GM21723 (cell line): Measurements from ENCODE around the gene SCAPER.
A peak's percentile ranks its signal among the peaks of the same experiment; 100 is the strongest.
"Not testable (repeated sequence)": the region's sequence is repeated elsewhere in the genome, so short reads cannot be mapped to it uniquely, and the experiment has no call there.

ENCODE experiments used
- ATAC-seq: cut with Tn5 transposase; IDR thresholded peaks from one replicate; pipeline ENCODE4 v1.9.1; 2021; ENCODE audit warnings: mild to moderate bottlenecking, moderate library complexity; ENCODE audit not compliant: unreplicated experiment

The SCAPER gene

GRCh38 chr15:76577879-76578512 is 327.1 kb downstream of the SCAPER start:
- ATAC-seq, result no peak

- no peak for ATAC-seq
Observed at GRCh38 chr15:76576523-76577279, 328.4 kb downstream of the SCAPER start.

GRCh38 chr15:76575679-76576078 is 329.5 kb downstream of the SCAPER start:
- peak; percentile 19 for ATAC-seq

GRCh38 chr15:76575274-76575673 is 329.9 kb downstream of the SCAPER start:
- ATAC-seq, result peak; percentile 90

- ATAC-seq, result no peak
Observed at GRCh38 chr15:76572983-76573314, 332.2 kb downstream of the SCAPER start.

- no peak for ATAC-seq
Observed at GRCh38 chr15:76566276-76566675, 338.9 kb downstream of the SCAPER start.

- ATAC-seq, result no peak
Observed at GRCh38 chr15:76565366-76565765, 339.8 kb downstream of the SCAPER start.

- no peak for ATAC-seq
Observed at GRCh38 chr15:76555247-76555646, 349.9 kb downstream of the SCAPER start.

- no peak for ATAC-seq
Observed at GRCh38 chr15:76553564-76553963, 351.6 kb downstream of the SCAPER start.

GRCh38 chr15:76553102-76553501 is 352.0 kb downstream of the SCAPER start:
- no peak for ATAC-seq

GRCh38 chr15:76546805-76547204 is 358.3 kb downstream of the SCAPER start:
- no peak for ATAC-seq

GRCh38 chr15:76533995-76534394 is 371.1 kb downstream of the SCAPER start:
- ATAC-seq, result no peak

- no peak for ATAC-seq
Observed at GRCh38 chr15:76533060-76533820, 371.9 kb downstream of the SCAPER start.

- ATAC-seq, result no peak
Observed at GRCh38 chr15:76529911-76530310, 375.2 kb downstream of the SCAPER start.

- no peak for ATAC-seq
Observed at GRCh38 chr15:76526111-76526510, 379.0 kb downstream of the SCAPER start.

GRCh38 chr15:76517910-76518309 is 387.2 kb downstream of the SCAPER start:
- no peak for ATAC-seq

GRCh38 chr15:76514282-76514681 is 390.9 kb downstream of the SCAPER start:
- ATAC-seq, result no peak

- ATAC-seq, result no peak
Observed at GRCh38 chr15:76512971-76513370, 392.2 kb downstream of the SCAPER start.

GRCh38 chr15:76510663-76511062 is 394.5 kb downstream of the SCAPER start:
- ATAC-seq, result not testable (repeated sequence)

- no peak for ATAC-seq
Observed at GRCh38 chr15:76503804-76504203, 401.3 kb downstream of the SCAPER start.

GRCh38 chr15:76503121-76503520 is 402.0 kb downstream of the SCAPER start:
- no peak for ATAC-seq

GRCh38 chr15:76502678-76503077 is 402.5 kb downstream of the SCAPER start:
- no peak for ATAC-seq
